OCI-LY7 (cell line): ENCODE data around the gene ABCA7. TPM values are rescaled to one million over a fixed set of nuclear protein-coding genes. Genes with fewer than 3 reads are reported as not detected.

Experiments used
- BruUV-seq: library from RNA; stranded (reverse); fragments of 400-500 nt; replicated peaks from 2 replicates; lab custom pipeline; 2021; lab: Mats Ljungman, UMichigan
- CTCF ChIA-PET: fragments of 300-600 bp; sonication (Branson Sonifier 250); formaldehyde crosslinking; loops from one replicate; lab custom pipeline; 2022; ENCODE audit warnings: antibody characterized with exemption; ENCODE audit not compliant: unreplicated experiment; lab: Charles Lee
- POLR2A ChIA-PET: fragments of 300-600 bp; sonication (Branson Sonifier 250); formaldehyde crosslinking; loops from one replicate; lab custom pipeline; 2022; ENCODE audit warnings: antibody characterized with exemption; lab: Charles Lee
- DNase-seq: peaks from one replicate; pipeline ENCODE4 v3.0.0-alpha.2; 2015; ENCODE audit warnings: low spot score
- H2AFZ ChIP-seq: fragments of 200-600 bp; sonication (generic), shearing (Covaris generic); 2 replicates; pipeline ENCODE4 v1.6.1; 2014; ENCODE audit warnings: mild to moderate bottlenecking, antibody characterized with exemption, low read length, moderate library complexity
- H3K27ac ChIP-seq: fragments of 200-600 bp; sonication (generic); 2 replicates; pipeline ENCODE4 v1.5.1; 2014; ENCODE audit warnings: mixed run types, low read depth, mild to moderate bottlenecking, moderate library complexity, low read length, inconsistent platforms; ENCODE audit not compliant: poor library complexity, severe bottlenecking
- H3K36me3 ChIP-seq: fragments of 200-600 bp; sonication (generic); 2 replicates; pipeline ENCODE4 v1.6.1; 2014; ENCODE audit warnings: mild to moderate bottlenecking, antibody characterized with exemption, low read length, moderate library complexity, mixed read lengths; ENCODE audit not compliant: insufficient read depth
- H3K4me1 ChIP-seq: fragments of 200-600 bp; sonication (generic); 2 replicates; pipeline ENCODE4 v1.5.1; 2014; ENCODE audit warnings: mild to moderate bottlenecking, low read length; ENCODE audit not compliant: insufficient read depth, poor library complexity, severe bottlenecking
- H3K4me2 ChIP-seq: fragments of 200-600 bp; sonication (generic); 2 replicates; pipeline ENCODE4 v1.6.1; 2014; ENCODE audit warnings: mild to moderate bottlenecking, low read length
- H3K4me3 ChIP-seq: fragments of 200-600 bp; sonication (generic); 2 replicates; pipeline ENCODE4 v1.5.1; 2014; ENCODE audit warnings: mild to moderate bottlenecking, low read depth, low read length; ENCODE audit not compliant: poor library complexity, severe bottlenecking
- H3K79me2 ChIP-seq: fragments of 200-600 bp; sonication (generic); 2 replicates; pipeline ENCODE4 v1.6.1; 2016; ENCODE audit warnings: low read depth, mild to moderate bottlenecking, low read length, moderate library complexity, mixed read lengths; ENCODE audit not compliant: insufficient read depth
- H3K9me2 ChIP-seq: fragments of 200-600 bp; sonication (generic); 2 replicates; pipeline ENCODE4 v1.6.1; 2016; ENCODE audit warnings: mild to moderate bottlenecking, low read length, mixed read lengths; ENCODE audit not compliant: insufficient read depth
- H3K9me3 ChIP-seq: fragments of 200-600 bp; sonication (generic); 2 replicates; pipeline ENCODE4 v1.6.1; 2014; ENCODE audit warnings: mild to moderate bottlenecking, mixed run types, low read length, mixed read lengths
- H4K20me1 ChIP-seq: fragments of 200-600 bp; sonication (generic); 2 replicates; pipeline ENCODE4 v1.6.1; 2014; ENCODE audit warnings: mild to moderate bottlenecking, antibody characterized with exemption, low read length, moderate library complexity, mixed read lengths; ENCODE audit not compliant: insufficient read depth
- CTCF ChIP-seq: fragments of 200-600 bp; sonication (generic); conservative IDR thresholded peaks from 2 replicates; pipeline ENCODE4 v1.5.1; 2014; ENCODE audit warnings: mild to moderate bottlenecking, antibody characterized with exemption, low read length, moderate library complexity, mixed read lengths
- EZH2phosphoT487 ChIP-seq: fragments of 200-600 bp; sonication (generic); IDR thresholded peaks from 2 replicates; pipeline ENCODE4 v1.6.1; 2018; ENCODE audit warnings: low read depth, borderline replicate concordance, mild to moderate bottlenecking, mixed run types, antibody characterized with exemption, low read length, moderate library complexity, mixed read lengths
- intact Hi-C: fragments of 100-400 bp; cut with micrococcal nuclease; formaldehyde crosslinking; loops from one replicate; pipeline ENCODE4 v1.10.0; 2022; ENCODE audit not compliant: unreplicated experiment
- total RNA-seq, 2 experiments: library from RNA; depleted of rRNA in 1 of 2; stranded (reverse); fragments of >200 nt in 1 of 2; shearing (Covaris generic) in 1 of 2; gene quantifications; 2 replicates each; pipeline ENCODE4 v1.2.3, GENCODE V29; 2014 to 2022

ABCA7 gene
- total RNA-seq, 2 experiments from 2014 or later = 43.3 to 66.6 TPM

- BruUV-seq = no TSS peak
- H3K4me1 ChIP-seq = peaks cover 20% of the 10 kb centered on the region
- H3K27ac ChIP-seq = no peak overlapping the region
- H3K79me2 ChIP-seq = no peaks in the 10 kb centered on the region
- CTCF ChIA-PET = interaction anchor here (0.8 kb wide), 1 partner anchor 28 kb away, joined by 3 read pairs; no protein-coding TSS in a partner anchor
- H3K4me2 ChIP-seq = no peak overlapping the region
- no peaks in the 10 kb centered on the region for H3K9me3 ChIP-seq
- no peak overlapping the region for H2AFZ ChIP-seq
- no peaks in the 10 kb centered on the region for H4K20me1 ChIP-seq
- no peak for DNase-seq
- H3K9me2 ChIP-seq = no peaks in the 10 kb centered on the region
- H3K36me3 ChIP-seq = peaks cover 18% of the 10 kb centered on the region; the same call in 1 of the 2 replicates
- no peak for TF ChIP-seq CTCF
- TF ChIP-seq EZH2phosphoT487 = no peak
- no peak overlapping the region for H3K4me3 ChIP-seq
- POLR2A ChIA-PET = interaction anchor here (0.6 kb wide), 1 partner anchor 28 kb away, joined by 3 read pairs; no protein-coding TSS in a partner anchor
- intact Hi-C loops = no loop called here
Observed at GRCh38 chr19:1046836-1047695, 7.2 kb downstream of the ABCA7 start.

- Histone ChIP-seq H3K4me3 (no peak overlapping the region), H3K27ac (no peak overlapping the region), H3K9me3 (no peaks in the 10 kb centered on the region), H3K79me2 (no peaks in the 10 kb centered on the region), H3K4me2 (no peak overlapping the region), H4K20me1 (no peaks in the 10 kb centered on the region), H3K4me1 (peaks cover 20% of the 10 kb centered on the region), H2AFZ (no peak overlapping the region), H3K9me2 (no peaks in the 10 kb centered on the region), H3K36me3 (peaks cover 18% of the 10 kb centered on the region; the same call in 1 of the 2 replicates)
- no peak for TF ChIP-seq EZH2phosphoT487
- TF ChIP-seq CTCF = no peak
- intact Hi-C loops = no loop called here
- BruUV-seq = no TSS peak
- ChIA-PET POLR2A (no interaction called here), CTCF (interaction anchor here (0.8 kb wide), 1 partner anchor 27 kb away, joined by 3 read pairs; no protein-coding TSS in a partner anchor)
- DNase-seq = no peak
Observed at GRCh38 chr19:1047696-1048147, 7.8 kb downstream of the ABCA7 start.
